ENCODE results near the gene MYLK4. TPM values are rescaled to one million over a fixed set of nuclear protein-coding genes. Genes with fewer than 3 reads are reported as not detected.

The MYLK4 gene
- total and polyA plus RNA-seq, 4 experiments from 2014 or later = 0.04 to 0.42 (median 0.31) TPM

GRCh38 chr6:2752477-2753109, 1.9 kb upstream of the MYLK4 start:
- Mint-ChIP-seq H3K27ac (no peak overlapping the region), H3K4me1 (peaks cover 0 to 2% (median under 1%) of the 10 kb centered on the region in 4 donors), H3K4me3 (no peak overlapping the region), H3K36me3 (no peaks in the 10 kb centered on the region), H3K27me3 (peaks cover 15 to 28% of the 10 kb centered on the region in 2 donors), H3K9me3 (no peaks in the 10 kb centered on the region)
- H3K27ac ChIP-seq (ENCODE audit: low read depth, low read length) = no peak overlapping the region
- H3K9me3 ChIP-seq (ENCODE audit: control insufficient read depth in 1 of 2, low read length in 2 of 2) = no peaks in the 10 kb centered on the region
- peaks cover 7% of the 10 kb centered on the region for H3K27me3 ChIP-seq (ENCODE audit: insufficient read depth, low read length)
- no peak for DNase-seq
- ChIA-PET POLR2A (ENCODE audit: partially characterized antibody) (no interaction called here), CTCF (ENCODE audit: partially characterized antibody) (interaction anchor here (3.9 to 4.4 kb wide), 2 partner anchors 9 to 1155 kb away, joined by 38 to 50 read pairs; no protein-coding TSS in a partner anchor)
- intact Hi-C loops (cut with micrococcal nuclease) = no loop called here
- no peak overlapping the region for H3K4me3 ChIP-seq (ENCODE audit: low read length in 2 of 2)
- H3K4me1 ChIP-seq (ENCODE audit: insufficient read depth, low read length) = no peaks in the 10 kb centered on the region
- no peaks in the 10 kb centered on the region for H3K36me3 ChIP-seq (ENCODE audit: insufficient read depth, low read length)

DNA sequence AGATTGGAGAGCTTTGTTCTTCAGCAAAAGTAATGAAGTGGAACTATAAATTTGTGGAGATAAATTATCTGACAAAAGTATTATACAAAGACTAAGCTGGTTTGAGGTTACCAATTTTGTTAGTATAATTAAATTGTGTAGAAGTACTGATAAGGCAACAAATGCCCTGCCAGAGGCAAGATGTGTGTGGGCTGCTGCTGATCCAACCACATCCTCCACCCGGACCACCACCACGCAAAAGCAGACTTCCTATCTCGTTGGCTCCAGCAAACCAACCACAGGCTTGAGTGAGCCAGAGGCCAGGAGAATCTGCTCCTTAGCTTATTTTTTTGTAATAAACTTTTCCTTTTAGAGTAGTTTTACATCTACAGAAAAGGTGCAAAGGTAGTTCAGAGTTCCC, 1.1 kb upstream of the MYLK4 start:
- no peaks in the 10 kb centered on the region for H3K36me3 ChIP-seq (ENCODE audit: insufficient read depth, low read length)
- no peak overlapping the region for H3K27ac Mint-ChIP-seq

DNA sequence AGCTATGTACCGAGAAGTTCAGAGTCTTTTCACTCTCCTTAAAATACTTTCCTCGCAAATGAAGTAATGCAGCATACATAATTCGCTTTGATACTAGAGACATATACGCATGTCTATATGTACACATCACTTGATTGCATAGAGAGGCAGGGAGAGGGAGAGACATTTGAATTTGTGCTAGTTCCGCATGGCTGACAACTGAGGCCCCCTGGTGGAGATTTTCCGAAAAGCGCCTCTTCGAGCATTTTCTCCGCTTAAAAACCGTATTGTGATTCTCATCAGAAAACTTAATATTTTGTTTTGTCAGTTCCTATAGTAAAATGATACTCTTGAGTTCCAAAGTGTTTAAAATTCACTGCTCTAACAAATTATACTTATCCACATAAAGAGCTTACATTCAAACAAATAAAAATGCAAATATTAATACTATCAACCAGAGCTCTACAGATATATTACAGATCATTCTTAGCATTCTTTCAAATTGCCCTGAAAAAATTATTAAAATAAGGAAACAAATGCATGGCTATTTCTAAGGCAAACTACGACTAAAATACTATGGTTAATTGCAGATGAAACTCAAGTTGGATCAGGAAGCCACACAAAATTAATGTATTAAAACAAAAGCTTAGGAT, 637 bp downstream of the MYLK4 start:
- Mint-ChIP-seq H3K27ac (peak overlapping the region in 1 of 7 donors; percentile 35), H3K4me3 (no peak overlapping the region), H3K9me3 (no peaks in the 10 kb centered on the region), H3K4me1 (peaks cover 0 to 2% (median under 1%) of the 10 kb centered on the region in 4 donors), H3K36me3 (no peaks in the 10 kb centered on the region), H3K27me3 (peaks cover 13 to 21% of the 10 kb centered on the region in 2 donors)
- ChIA-PET CTCF (ENCODE audit: partially characterized antibody) (interaction anchor here (0.9 to 4.4 kb wide), 17 partner anchors 9 to 1171 kb away, joined by 3 to 83 read pairs (median 5); partner anchors contain the start of genes SERPINB1 and WRNIP1), POLR2A (ENCODE audit: partially characterized antibody) (interaction anchor here (1.2 kb wide), 1 partner anchor 13 kb away, joined by 6 read pairs; no protein-coding TSS in a partner anchor)
- Histone ChIP-seq H3K27ac (ENCODE audit: low read depth, low read length) (no peak overlapping the region), H3K4me3 (ENCODE audit: low read length in 2 of 2) (no peak overlapping the region), H3K9me3 (ENCODE audit: control insufficient read depth in 1 of 2, low read length in 2 of 2) (no peaks in the 10 kb centered on the region), H3K27me3 (ENCODE audit: insufficient read depth, low read length) (peaks cover 7% of the 10 kb centered on the region), H3K36me3 (ENCODE audit: insufficient read depth, low read length) (no peaks in the 10 kb centered on the region), H3K4me1 (ENCODE audit: insufficient read depth, low read length) (no peaks in the 10 kb centered on the region)
- intact Hi-C loops (cut with micrococcal nuclease) = loop anchor here (1.0 kb wide), 3 partner anchors 11 to 1154 kb away; no protein-coding TSS in a partner anchor
- DNase-seq = peak; percentile 52 to 63 (median 56)

More for the DNA sequence above, 1.1 kb upstream of the MYLK4 start:
- no peak for DNase-seq
- Histone ChIP-seq H3K27ac (ENCODE audit: low read depth, low read length) (no peak overlapping the region), H3K27me3 (ENCODE audit: insufficient read depth, low read length) (peaks cover 7% of the 10 kb centered on the region), H3K4me3 (ENCODE audit: low read length in 2 of 2) (no peak overlapping the region), H3K9me3 (ENCODE audit: control insufficient read depth in 1 of 2, low read length in 2 of 2) (no peaks in the 10 kb centered on the region), H3K4me1 (ENCODE audit: insufficient read depth, low read length) (no peaks in the 10 kb centered on the region)
- H3K9me3 Mint-ChIP-seq = no peaks in the 10 kb centered on the region
- H3K4me3 Mint-ChIP-seq = no peak overlapping the region
- CTCF ChIA-PET (ENCODE audit: partially characterized antibody) = interaction anchor here (0.6 to 4.4 kb wide), 6 partner anchors 10 to 1154 kb away, joined by 4 to 83 read pairs (median 32); partner anchors contain the start of gene WRNIP1
- peaks cover 0 to 2% (median under 1%) of the 10 kb centered on the region in 4 donors for H3K4me1 Mint-ChIP-seq
- POLR2A ChIA-PET (ENCODE audit: partially characterized antibody) = no interaction called here
- H3K36me3 Mint-ChIP-seq = no peaks in the 10 kb centered on the region
- intact Hi-C loops (cut with micrococcal nuclease) = no loop called here
- H3K27me3 Mint-ChIP-seq = peaks cover 15 to 26% of the 10 kb centered on the region in 2 donors

- intact Hi-C loops (cut with micrococcal nuclease) = no loop called here
- H3K36me3 ChIP-seq (ENCODE audit: insufficient read depth, low read length) = no peaks in the 10 kb centered on the region
- Mint-ChIP-seq H3K9me3 (no peaks in the 10 kb centered on the region), H3K27me3 (peaks cover 6 to 15% of the 10 kb centered on the region in 2 donors), H3K36me3 (no peaks in the 10 kb centered on the region), H3K4me1 (peaks cover 0 to 2% (median under 1%) of the 10 kb centered on the region in 4 donors), H3K27ac (no peak overlapping the region), H3K4me3 (no peak overlapping the region)
- no peaks in the 10 kb centered on the region for H3K4me1 ChIP-seq (ENCODE audit: insufficient read depth, low read length)
- H3K27ac ChIP-seq (ENCODE audit: low read depth, low read length) = no peak overlapping the region
- ChIA-PET POLR2A (ENCODE audit: partially characterized antibody) (interaction anchor here (0.5 kb wide), 1 partner anchor 1224 kb away, joined by 3 read pairs; no protein-coding TSS in a partner anchor), CTCF (ENCODE audit: partially characterized antibody) (interaction anchor here (1.7 to 4.4 kb wide), 5 partner anchors 9 to 93 kb away, joined by 5 to 83 read pairs (median 26); partner anchors contain the start of genes SERPINB1 and WRNIP1)
- no peaks in the 10 kb centered on the region for H3K9me3 ChIP-seq (ENCODE audit: control insufficient read depth in 1 of 2, low read length in 2 of 2)
- no peak for DNase-seq
- peaks cover 7% of the 10 kb centered on the region for H3K27me3 ChIP-seq (ENCODE audit: insufficient read depth, low read length)
- no peak overlapping the region for H3K4me3 ChIP-seq (ENCODE audit: low read length in 2 of 2)
Observed at GRCh38 chr6:2748183-2748582, 2.5 kb downstream of the MYLK4 start.

DNA sequence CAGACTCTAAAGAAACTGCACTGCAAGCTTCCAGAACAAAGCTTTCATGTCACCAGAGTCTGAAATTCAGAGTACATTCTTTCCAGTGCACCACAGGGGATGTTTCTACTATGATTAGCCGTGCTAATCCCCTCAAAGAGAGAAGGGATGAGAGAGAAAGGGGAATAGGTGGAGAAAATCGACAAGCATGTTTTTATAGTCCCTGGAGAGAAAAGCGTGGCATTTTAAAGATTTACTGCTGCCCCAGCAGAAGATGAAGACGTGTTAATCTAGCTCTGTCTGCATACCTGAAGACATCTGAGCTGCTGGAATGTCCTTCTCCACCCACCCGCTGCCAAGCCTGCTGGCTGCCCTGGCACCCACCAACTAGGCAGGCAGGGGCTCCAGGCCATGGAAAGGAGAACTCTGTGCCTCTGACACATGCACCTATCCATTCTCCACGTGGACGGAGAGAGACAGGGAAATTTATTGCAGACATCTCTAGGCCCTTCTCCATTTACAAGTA, 4.1 kb downstream of the MYLK4 start:
- Mint-ChIP-seq H3K9me3 (no peaks in the 10 kb centered on the region), H3K27ac (no peak overlapping the region), H3K36me3 (peaks cover 0 to 4% of the 10 kb centered on the region in 2 donors), H3K4me1 (peaks cover 0 to 2% (median under 1%) of the 10 kb centered on the region in 4 donors), H3K27me3 (peaks cover 5 to 10% of the 10 kb centered on the region in 2 donors), H3K4me3 (no peak overlapping the region)
- no peaks in the 10 kb centered on the region for H3K9me3 ChIP-seq (ENCODE audit: control insufficient read depth in 1 of 2, low read length in 2 of 2)
- ChIA-PET POLR2A (ENCODE audit: partially characterized antibody) (no interaction called here), CTCF (ENCODE audit: partially characterized antibody) (interaction anchor here (1.1 to 2.3 kb wide), 5 partner anchors 9 to 1150 kb away, joined by 3 to 8 read pairs (median 3); no protein-coding TSS in a partner anchor)
- H3K4me3 ChIP-seq (ENCODE audit: low read length in 2 of 2) = no peak overlapping the region
- DNase-seq = no peak
- H3K27ac ChIP-seq (ENCODE audit: low read depth, low read length) = no peak overlapping the region
- intact Hi-C loops (cut with micrococcal nuclease) = no loop called here
- no peaks in the 10 kb centered on the region for H3K36me3 ChIP-seq (ENCODE audit: insufficient read depth, low read length)
- peaks cover 7% of the 10 kb centered on the region for H3K27me3 ChIP-seq (ENCODE audit: insufficient read depth, low read length)
- no peaks in the 10 kb centered on the region for H3K4me1 ChIP-seq (ENCODE audit: insufficient read depth, low read length)

GRCh38 chr6:2745246-2745645, 5.5 kb downstream of the MYLK4 start:
- ChIA-PET POLR2A (ENCODE audit: partially characterized antibody) (no interaction called here), CTCF (ENCODE audit: partially characterized antibody) (interaction anchor here (1.5 to 2.3 kb wide), 2 partner anchors 10 to 1149 kb away, joined by 3 to 8 read pairs; no protein-coding TSS in a partner anchor)
- no peak overlapping the region for H3K27ac ChIP-seq (ENCODE audit: low read depth, low read length)
- no peak overlapping the region for H3K4me3 ChIP-seq (ENCODE audit: low read length in 2 of 2)
- H3K36me3 ChIP-seq (ENCODE audit: insufficient read depth, low read length) = no peaks in the 10 kb centered on the region
- H3K9me3 ChIP-seq (ENCODE audit: control insufficient read depth in 1 of 2, low read length in 2 of 2) = no peaks in the 10 kb centered on the region
- Mint-ChIP-seq H3K36me3 (peaks cover 0 to 4% of the 10 kb centered on the region in 2 donors), H3K9me3 (no peaks in the 10 kb centered on the region), H3K27ac (no peak overlapping the region), H3K4me3 (no peak overlapping the region), H3K27me3 (peaks cover 1 to 6% of the 10 kb centered on the region in 2 donors), H3K4me1 (peaks cover 0 to 2% (median under 1%) of the 10 kb centered on the region in 4 donors)
- H3K27me3 ChIP-seq (ENCODE audit: insufficient read depth, low read length) = no peaks in the 10 kb centered on the region
- H3K4me1 ChIP-seq (ENCODE audit: insufficient read depth, low read length) = no peaks in the 10 kb centered on the region
- intact Hi-C loops (cut with micrococcal nuclease) = no loop called here
- DNase-seq = no peak

DNA sequence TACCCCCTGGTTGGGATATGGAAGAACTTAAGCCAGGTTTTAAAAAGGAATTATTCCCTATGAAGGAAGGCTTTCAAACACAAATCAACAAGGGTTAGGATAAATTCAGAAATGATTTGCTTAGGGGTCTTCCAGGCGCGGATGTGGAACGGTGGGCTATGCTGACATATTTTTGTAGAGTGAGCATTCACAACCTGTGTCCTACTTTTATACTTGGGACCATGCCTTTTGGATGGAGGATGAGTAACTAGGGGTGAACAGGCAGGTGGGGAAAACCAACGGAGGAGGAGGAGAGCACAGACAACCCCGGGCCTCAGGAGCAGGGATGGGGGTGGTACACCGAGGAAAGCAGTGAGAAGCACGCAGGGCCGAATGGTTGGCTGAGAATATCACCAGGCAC, 5.9 kb downstream of the MYLK4 start:
- Histone ChIP-seq H3K4me3 (ENCODE audit: low read length in 2 of 2) (no peak overlapping the region), H3K27me3 (ENCODE audit: insufficient read depth, low read length) (no peaks in the 10 kb centered on the region), H3K9me3 (ENCODE audit: control insufficient read depth in 1 of 2, low read length in 2 of 2) (no peaks in the 10 kb centered on the region), H3K4me1 (ENCODE audit: insufficient read depth, low read length) (no peaks in the 10 kb centered on the region), H3K36me3 (ENCODE audit: insufficient read depth, low read length) (no peaks in the 10 kb centered on the region), H3K27ac (ENCODE audit: low read depth, low read length) (no peak overlapping the region)
- H3K4me1 Mint-ChIP-seq = peaks cover 0 to under 1% (median under 1%) of the 10 kb centered on the region in 4 donors
- H3K27me3 Mint-ChIP-seq = peaks cover 1 to 6% of the 10 kb centered on the region in 2 donors
- CTCF ChIA-PET (ENCODE audit: partially characterized antibody) = interaction anchor here (2.3 kb wide), 1 partner anchor 9 kb away, joined by 8 read pairs; no protein-coding TSS in a partner anchor
- no peak overlapping the region for H3K4me3 Mint-ChIP-seq
- no peak overlapping the region for H3K27ac Mint-ChIP-seq
- intact Hi-C loops (cut with micrococcal nuclease) = no loop called here
- H3K9me3 Mint-ChIP-seq = no peaks in the 10 kb centered on the region
- peaks cover 0 to 4% of the 10 kb centered on the region in 2 donors for H3K36me3 Mint-ChIP-seq
- DNase-seq = no peak
- POLR2A ChIA-PET (ENCODE audit: partially characterized antibody) = no interaction called here
